Natural killer cell (primary cell): Measurements from ENCODE around the gene OR51B6. TPM values are rescaled to one million over a fixed set of nuclear protein-coding genes. Genes with fewer than 3 reads are reported as not detected.
"Not testable (repeated sequence)": the region's sequence is repeated elsewhere in the genome, so short reads cannot be mapped to it uniquely, and the experiment has no call there.

Source experiments
- ATAC-seq, 3 donors: fragments of 150-1000 bp in 2 of 3; fragments of 200-7000 bp in 1 of 3; cut with Tn5 transposase; 1 replicate in 1 of 3; 2 replicates in 2 of 3; pipeline ENCODE4 v1.10.0; 2021; ENCODE audit warnings: mild to moderate bottlenecking in 2 of 3, moderate library complexity in 2 of 3
- DNase-seq, 2 donors: peaks; one replicate each; pipeline versions ENCODE4 v3.0.0 to v3.0.0-alpha.2; 2013 to 2021; ENCODE audit warnings: mixed read lengths in 1 of 2
- H3K27ac ChIP-seq: one replicate; pipeline ENCODE4 v1.5.1; 2013; ENCODE audit warnings: mild to moderate bottlenecking, low read length
- H3K27me3 ChIP-seq: one replicate; pipeline ENCODE4 v1.6.1; 2013; ENCODE audit warnings: low read length; ENCODE audit not compliant: control insufficient read depth, insufficient read depth
- H3K36me3 ChIP-seq: one replicate; pipeline ENCODE4 v1.6.1; 2013; ENCODE audit warnings: low read length; ENCODE audit not compliant: control insufficient read depth, insufficient read depth
- H3K4me1 ChIP-seq: one replicate; pipeline ENCODE4 v1.6.1; 2013; ENCODE audit warnings: low read length; ENCODE audit not compliant: control insufficient read depth, insufficient read depth
- H3K4me3 ChIP-seq: one replicate; pipeline ENCODE4 v1.5.1; 2013; ENCODE audit warnings: low read length
- H3K9me3 ChIP-seq: one replicate; pipeline ENCODE4 v1.6.1; 2013; ENCODE audit warnings: low read length; ENCODE audit not compliant: control insufficient read depth, insufficient read depth
- H3K27ac Mint-ChIP-seq, 2 donors: one replicate each; pipeline ENCODE4 v1.8.0; 2022; ENCODE audit warnings: mild to moderate bottlenecking in 2 of 2, mixed read lengths in 2 of 2, moderate library complexity in 1 of 2
- H3K27me3 Mint-ChIP-seq, 2 donors: one replicate each; pipeline ENCODE4 v1.8.0; 2022; ENCODE audit warnings: low read depth in 2 of 2, mixed read lengths in 2 of 2
- H3K36me3 Mint-ChIP-seq: one replicate; pipeline ENCODE4 v1.8.0; 2022; ENCODE audit warnings: mixed read lengths
- H3K4me1 Mint-ChIP-seq, 2 donors: one replicate each; pipeline ENCODE4 v1.8.0; 2022; ENCODE audit warnings: mixed read lengths in 2 of 2
- H3K4me3 Mint-ChIP-seq: one replicate; pipeline ENCODE4 v1.8.0; 2022; ENCODE audit warnings: mild to moderate bottlenecking, moderate library complexity, mixed read lengths
- H3K9me3 Mint-ChIP-seq, 2 donors: one replicate each; pipeline ENCODE4 v1.8.0; 2022; ENCODE audit warnings: mixed read lengths in 2 of 2
- WGBS: methylation state at CpG from one replicate; pipeline ENCODE4 v1.1.7; 2013; ENCODE audit warnings: missing lambda C conversion rate; ENCODE audit not compliant: insufficient coverage; 5-methylcytosine and 5-hydroxymethylcytosine counted together
- intact Hi-C: fragments of 100-400 bp; cut with micrococcal nuclease; formaldehyde crosslinking; loops from one replicate; pipeline ENCODE4 v1.14.2; 2022
- total RNA-seq, 4 donors: library from RNA; stranded (reverse); fragments of 120-200 nt in 1 of 4; gene quantifications; one replicate each; pipeline versions ENCODE4 v1.2.3 to v1.2.4, GENCODE V29; 2013 to 2022
- TF ChIP-seq, protein P1 (sequence below): fragments of 200-600 bp; IDR thresholded peaks from one replicate; pipeline ENCODE4 v1.8.0; 2022; ENCODE audit warnings: antibody characterized with exemption

Gene OR51B6
- total RNA-seq, 3 donors from 2014 or later (not counting 1 experiment from before 2014, with no cell fraction given) = not detected

DNA sequence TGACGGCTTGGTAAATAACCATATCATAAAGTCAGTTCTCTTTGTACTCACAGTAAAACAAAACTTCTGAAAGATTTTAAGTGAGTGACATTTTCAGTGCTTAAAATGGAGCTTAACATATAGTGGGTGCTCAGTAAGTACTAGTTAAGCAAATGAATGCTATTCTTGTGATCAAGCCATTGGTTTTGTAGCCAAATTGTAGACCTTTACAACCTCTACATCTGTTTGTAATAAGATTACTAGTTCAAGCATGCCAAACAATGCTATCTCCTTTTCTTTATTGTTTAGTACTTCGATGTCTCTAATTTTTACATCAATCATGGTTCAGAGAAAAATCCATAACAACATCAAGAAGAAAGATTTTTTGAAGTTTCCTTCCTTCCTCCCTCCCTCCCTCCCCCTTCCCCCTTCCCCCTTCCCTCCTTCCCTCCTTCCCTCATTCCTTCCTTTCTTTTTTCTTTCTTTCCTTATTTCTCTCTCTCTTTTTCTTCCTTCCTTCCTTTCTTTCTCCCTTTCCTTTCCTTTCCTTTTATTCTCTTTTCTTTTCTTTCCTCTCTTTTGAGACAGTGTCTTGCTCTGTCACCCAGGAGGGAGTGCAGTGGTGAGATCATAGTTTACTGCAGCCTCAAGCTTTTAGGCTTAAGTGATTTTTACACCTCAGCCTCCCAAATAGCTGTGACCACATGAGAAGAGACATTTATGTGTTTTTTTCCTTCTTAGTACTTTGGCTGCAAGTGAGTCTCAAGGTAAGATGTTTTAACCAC lies 43.9 kb upstream of the OR51B6 start:
- DNase-seq = no peak
- no peak overlapping the region for H3K27ac Mint-ChIP-seq
- no peak for ATAC-seq
- H3K4me3 ChIP-seq = no peak overlapping the region
- TF ChIP-seq, protein P1, sequence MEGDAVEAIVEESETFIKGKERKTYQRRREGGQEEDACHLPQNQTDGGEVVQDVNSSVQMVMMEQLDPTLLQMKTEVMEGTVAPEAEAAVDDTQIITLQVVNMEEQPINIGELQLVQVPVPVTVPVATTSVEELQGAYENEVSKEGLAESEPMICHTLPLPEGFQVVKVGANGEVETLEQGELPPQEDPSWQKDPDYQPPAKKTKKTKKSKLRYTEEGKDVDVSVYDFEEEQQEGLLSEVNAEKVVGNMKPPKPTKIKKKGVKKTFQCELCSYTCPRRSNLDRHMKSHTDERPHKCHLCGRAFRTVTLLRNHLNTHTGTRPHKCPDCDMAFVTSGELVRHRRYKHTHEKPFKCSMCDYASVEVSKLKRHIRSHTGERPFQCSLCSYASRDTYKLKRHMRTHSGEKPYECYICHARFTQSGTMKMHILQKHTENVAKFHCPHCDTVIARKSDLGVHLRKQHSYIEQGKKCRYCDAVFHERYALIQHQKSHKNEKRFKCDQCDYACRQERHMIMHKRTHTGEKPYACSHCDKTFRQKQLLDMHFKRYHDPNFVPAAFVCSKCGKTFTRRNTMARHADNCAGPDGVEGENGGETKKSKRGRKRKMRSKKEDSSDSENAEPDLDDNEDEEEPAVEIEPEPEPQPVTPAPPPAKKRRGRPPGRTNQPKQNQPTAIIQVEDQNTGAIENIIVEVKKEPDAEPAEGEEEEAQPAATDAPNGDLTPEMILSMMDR = no peak
- intact Hi-C loops = no loop called here
- no peak overlapping the region for H3K4me3 Mint-ChIP-seq
- H3K27ac ChIP-seq = no peak overlapping the region
- H3K9me3 ChIP-seq = no peaks in the 10 kb centered on the region
- H3K27me3 ChIP-seq = no peaks in the 10 kb centered on the region
- no peaks in the 10 kb centered on the region for H3K36me3 ChIP-seq
- no peaks in the 10 kb centered on the region for H3K36me3 Mint-ChIP-seq
- H3K4me1 Mint-ChIP-seq = no peaks in the 10 kb centered on the region
- H3K4me1 ChIP-seq = no peaks in the 10 kb centered on the region
- 86% methylated on average over 2 of the region's 2 CpGs for WGBS
- peaks cover 0 to 4% of the 10 kb centered on the region in 2 donors for H3K9me3 Mint-ChIP-seq
- peaks cover 0 to 5% of the 10 kb centered on the region in 2 donors for H3K27me3 Mint-ChIP-seq

- Histone ChIP-seq H3K4me1 (no peaks in the 10 kb centered on the region), H3K27me3 (no peaks in the 10 kb centered on the region), H3K9me3 (no peaks in the 10 kb centered on the region), H3K36me3 (no peaks in the 10 kb centered on the region), H3K27ac (no peak overlapping the region), H3K4me3 (no peak overlapping the region)
- H3K27me3 Mint-ChIP-seq = peaks cover 0 to 5% of the 10 kb centered on the region in 2 donors
- H3K4me1 Mint-ChIP-seq = no peaks in the 10 kb centered on the region
- no peak overlapping the region for H3K27ac Mint-ChIP-seq
- no peaks in the 10 kb centered on the region for H3K36me3 Mint-ChIP-seq
- intact Hi-C loops = no loop called here
- DNase-seq = no peak
- TF ChIP-seq, protein P1 = no peak
- no CpG with 5 or more reads among the region's 1 CpG for WGBS
- peaks cover 0 to 4% of the 10 kb centered on the region in 2 donors for H3K9me3 Mint-ChIP-seq
- H3K4me3 Mint-ChIP-seq = no peak overlapping the region
- no peak for ATAC-seq
These were observed 40.9 kb upstream of the OR51B6 start for GRCh38 chr11:5310423-5310822.

GRCh38 chr11:5313326-5314023 lies 37.8 kb upstream of the OR51B6 start:
- H3K4me1 ChIP-seq, H3K27me3 Mint-ChIP-seq, H3K9me3 ChIP-seq, H3K27ac ChIP-seq, H3K36me3 ChIP-seq, H3K27ac Mint-ChIP-seq, ATAC-seq, H3K9me3 Mint-ChIP-seq, H3K36me3 Mint-ChIP-seq, H3K4me3 ChIP-seq, H3K4me1 Mint-ChIP-seq, DNase-seq, intact Hi-C loops, H3K27me3 ChIP-seq, H3K4me3 Mint-ChIP-seq: not testable (repeated sequence)
- no CpG with 5 or more reads among the region's 3 CpGs for WGBS

- H3K4me1 Mint-ChIP-seq = no peaks in the 10 kb centered on the region
- no peaks in the 10 kb centered on the region for H3K27me3 Mint-ChIP-seq
- H3K27ac ChIP-seq = no peak overlapping the region
- WGBS = 83% methylated on average over 4 of the region's 5 CpGs
- TF ChIP-seq, protein P1 = no peak
- ATAC-seq = no peak
- intact Hi-C loops = no loop called here
- H3K4me1 ChIP-seq = no peaks in the 10 kb centered on the region
- H3K36me3 Mint-ChIP-seq = no peaks in the 10 kb centered on the region
- H3K27ac Mint-ChIP-seq = no peak overlapping the region
- no peaks in the 10 kb centered on the region for H3K9me3 ChIP-seq
- DNase-seq = no peak
- H3K4me3 ChIP-seq = no peak overlapping the region
- H3K36me3 ChIP-seq = no peaks in the 10 kb centered on the region
- peaks cover 0 to 3% of the 10 kb centered on the region in 2 donors for H3K9me3 Mint-ChIP-seq
- H3K4me3 Mint-ChIP-seq = no peak overlapping the region
- H3K27me3 ChIP-seq = no peaks in the 10 kb centered on the region
These were observed 34.0 kb upstream of the OR51B6 start for GRCh38 chr11:5317292-5317691.
